DND-41 (cell line): ENCODE data around the gene METTL25B.

ENCODE experiments used
- ATAC-seq: fragments of 200-7000 bp; cut with Tn5 transposase; 3 replicates; pipeline ENCODE4 v1.9.1; 2021; ENCODE audit warnings: low read depth; ENCODE audit not compliant: insufficient read depth
- DNase-seq: peaks from one replicate; pipeline ENCODE4 v3.0.0-alpha.2; 2020
- H2AFZ ChIP-seq: 2 replicates; pipeline ENCODE4 v1.6.0; 2012; ENCODE audit warnings: low read depth, low read length
- H3K27ac ChIP-seq: 2 replicates; pipeline ENCODE4 v1.5.1; 2012; ENCODE audit warnings: low read length, inconsistent platforms
- H3K27me3 ChIP-seq: fragments of 200-600 bp; sonication (generic); 2 replicates; pipeline ENCODE4 v1.6.0; 2012; ENCODE audit warnings: low read length, mild to moderate bottlenecking, inconsistent platforms; ENCODE audit not compliant: insufficient read depth, poor library complexity
- H3K36me3 ChIP-seq: 2 replicates; pipeline ENCODE4 v1.5.1; 2012; ENCODE audit warnings: low read length, inconsistent platforms; ENCODE audit not compliant: insufficient read depth
- H3K4me1 ChIP-seq: 2 replicates; pipeline ENCODE4 v1.5.1; 2012; ENCODE audit warnings: mild to moderate bottlenecking, low read length; ENCODE audit not compliant: insufficient read depth
- H3K4me2 ChIP-seq: 2 replicates; pipeline ENCODE4 v1.6.0; 2012; ENCODE audit warnings: mild to moderate bottlenecking, moderate library complexity, low read length, inconsistent platforms; ENCODE audit not compliant: insufficient read depth
- H3K4me3 ChIP-seq, 2 experiments: fragments of 200-600 bp in 1 of 2; shearing (Covaris generic) in 1 of 2; 2 replicates each; pipeline ENCODE4 v1.5.1; 2012 to 2016; ENCODE audit warnings: inconsistent platforms in 2 of 2, low read length in 2 of 2, mild to moderate bottlenecking in 2 of 2, low read depth in 1 of 2, moderate library complexity in 1 of 2
- H3K79me2 ChIP-seq: 2 replicates; pipeline ENCODE4 v1.6.0; 2012; ENCODE audit warnings: low read length, inconsistent platforms; ENCODE audit not compliant: insufficient read depth
- H3K9ac ChIP-seq: 2 replicates; pipeline ENCODE4 v1.6.0; 2012; ENCODE audit warnings: low read depth, mild to moderate bottlenecking, inconsistent platforms, low read length, moderate library complexity
- H3K9me3 ChIP-seq: 2 replicates; pipeline ENCODE4 v1.5.1; 2012; ENCODE audit warnings: low read length, moderate library complexity, mild to moderate bottlenecking, inconsistent platforms; ENCODE audit not compliant: insufficient read depth, severe bottlenecking
- H4K20me1 ChIP-seq: 2 replicates; pipeline ENCODE4 v1.6.0; 2012; ENCODE audit warnings: low read length; ENCODE audit not compliant: insufficient read depth
- CTCF ChIP-seq: IDR thresholded peaks from 2 replicates; pipeline ENCODE4 v1.5.1; 2012; ENCODE audit warnings: borderline replicate concordance, low read length, moderate library complexity, mild to moderate bottlenecking; ENCODE audit not compliant: poor library complexity, severe bottlenecking; ENCODE audit errors: extremely low read depth
- EZH2 ChIP-seq: IDR thresholded peaks from 3 replicates; pipeline ENCODE4 v1.6.1; 2012; ENCODE audit warnings: borderline replicate concordance, low read depth, mild to moderate bottlenecking, moderate library complexity, low read length, inconsistent platforms; ENCODE audit not compliant: severe bottlenecking

METTL25B gene

DNA sequence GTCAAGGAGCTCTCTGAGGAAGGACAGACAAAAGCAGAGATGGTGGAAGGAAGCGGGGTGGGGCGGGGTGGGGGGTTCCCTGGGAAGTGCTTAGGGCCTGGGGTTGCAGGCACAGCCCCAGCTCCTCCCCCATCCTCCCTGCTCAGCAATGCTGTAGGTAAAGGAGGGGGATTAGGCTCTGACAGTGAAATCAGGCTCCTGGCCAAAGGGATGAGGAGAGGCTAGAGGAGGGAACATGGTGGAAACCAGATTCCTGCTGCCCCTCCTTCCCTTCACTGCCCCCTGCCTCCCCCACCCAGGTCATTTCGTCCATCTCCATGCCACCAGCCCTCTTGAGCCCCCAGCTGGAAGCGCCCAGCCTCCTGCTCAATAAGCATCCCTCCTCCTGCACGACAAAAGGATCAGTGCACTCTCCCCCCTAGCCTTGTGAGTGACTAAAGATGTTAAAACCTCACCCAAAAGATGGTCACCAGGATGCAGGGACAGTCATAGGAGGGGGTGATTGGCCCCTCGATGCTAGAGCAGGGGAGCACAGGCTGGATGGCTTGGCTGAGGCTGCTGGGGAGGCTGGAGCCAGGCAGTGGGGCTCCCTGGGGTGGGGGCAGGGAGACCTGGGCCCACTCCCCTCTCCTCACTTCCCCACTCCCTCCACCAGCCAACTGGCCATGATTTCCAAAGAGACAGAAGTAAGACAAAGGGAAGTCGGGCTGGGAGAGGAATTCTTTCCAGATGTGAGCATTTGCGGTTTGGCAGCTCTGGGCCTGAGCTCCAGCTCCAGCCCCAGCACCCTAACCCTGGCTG lies 20.7 kb upstream of the METTL25B start:
- H3K4me1 ChIP-seq: peaks cover 24% of the 10 kb centered on the region

DNA sequence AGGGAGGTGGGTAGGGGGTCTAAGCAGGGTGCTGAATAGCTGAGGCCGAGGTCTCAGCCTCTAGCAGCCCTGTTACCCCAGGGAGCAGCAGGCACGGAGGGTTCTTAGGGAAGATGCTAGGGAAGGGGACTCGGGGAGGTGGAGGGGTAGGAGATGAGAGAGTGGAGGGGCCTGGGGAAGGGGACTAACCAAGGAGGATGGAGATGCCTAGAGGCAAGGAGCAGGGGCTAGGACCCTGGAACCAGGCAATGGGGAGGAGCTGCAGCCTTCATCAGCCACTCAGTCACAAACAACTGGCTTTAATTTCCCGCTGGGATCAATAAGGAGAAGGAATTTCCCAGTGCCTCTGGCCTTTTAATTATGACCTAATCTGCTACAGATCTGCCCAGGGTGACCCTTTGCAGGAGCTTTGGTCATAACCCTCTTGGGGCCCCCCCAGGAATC lies 20.0 kb upstream of the METTL25B start:
- Histone ChIP-seq H3K4me2 (no peak overlapping the region), H3K79me2 (no peaks in the 10 kb centered on the region), H4K20me1 (peaks cover 8% of the 10 kb centered on the region), H3K27me3 (peaks cover 17% of the 10 kb centered on the region), H3K36me3 (no peaks in the 10 kb centered on the region), H3K4me1 (peaks cover 24% of the 10 kb centered on the region), H3K9ac (no peak overlapping the region), H3K27ac (no peak overlapping the region), H2AFZ (no peak overlapping the region), H3K4me3 (no peak overlapping the region), H3K9me3 (no peaks in the 10 kb centered on the region)
- DNase-seq (no peak), ATAC-seq (no peak)
- TF ChIP-seq CTCF: no peak
- TF ChIP-seq EZH2: no peak

More for the DNA sequence above, 20.7 kb upstream of the METTL25B start:
- ATAC-seq (no peak), DNase-seq (no peak)
- H3K4me3 ChIP-seq: no peak overlapping the region
- peaks cover 8% of the 10 kb centered on the region for H4K20me1 ChIP-seq
- H3K4me2 ChIP-seq: no peak overlapping the region; the same call in 1 of the 2 replicates
- no peak overlapping the region for H2AFZ ChIP-seq
- no peaks in the 10 kb centered on the region for H3K36me3 ChIP-seq
- H3K79me2 ChIP-seq: no peaks in the 10 kb centered on the region
- H3K9me3 ChIP-seq: no peaks in the 10 kb centered on the region
- TF ChIP-seq EZH2: no peak
- TF ChIP-seq CTCF: no peak
- no peak overlapping the region for H3K27ac ChIP-seq
- no peak overlapping the region for H3K9ac ChIP-seq
- H3K27me3 ChIP-seq: peaks cover 17% of the 10 kb centered on the region

DNA sequence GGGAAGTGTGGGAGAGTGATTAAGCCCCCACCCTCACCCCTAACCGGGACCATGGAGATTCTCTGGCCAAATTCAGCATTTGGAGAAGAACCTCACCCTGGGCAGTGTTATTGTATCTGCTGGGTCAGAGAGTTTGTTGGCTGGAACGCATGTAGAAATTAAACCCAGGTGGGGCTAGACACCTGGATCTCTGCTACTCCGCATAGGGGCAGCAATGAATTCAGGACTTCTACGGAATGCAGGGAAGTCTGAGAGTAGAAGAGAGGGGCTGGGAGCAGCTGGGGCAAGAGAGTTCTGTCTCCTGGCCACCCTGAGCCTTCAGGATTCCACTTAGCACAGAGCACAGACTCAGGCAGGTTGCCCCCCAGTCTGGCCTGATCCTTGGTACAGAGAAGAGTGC lies 19.2 kb upstream of the METTL25B start:
- Histone ChIP-seq H3K4me1 (peaks cover 24% of the 10 kb centered on the region), H3K4me2 (no peak overlapping the region), H3K9ac (no peak overlapping the region), H3K9me3 (no peaks in the 10 kb centered on the region), H3K36me3 (no peaks in the 10 kb centered on the region), H3K27ac (no peak overlapping the region), H3K79me2 (no peaks in the 10 kb centered on the region), H4K20me1 (peaks cover 8% of the 10 kb centered on the region), H3K4me3 (no peak overlapping the region), H2AFZ (no peak overlapping the region), H3K27me3 (peaks cover 17% of the 10 kb centered on the region)
- TF ChIP-seq EZH2 (no peak), CTCF (no peak)
- DNase-seq: no peak
- ATAC-seq: no peak
